ENCODE measurements around the gene FOXD4L4.
"Not testable (repeated sequence)": the region's sequence is repeated elsewhere in the genome, so short reads cannot be mapped to it uniquely, and the experiment has no call there.

The FOXD4L4 gene

GRCh38 chr9:65737096-65737564 lies at the start of gene FOXD4L4:
Gene FOXD4L4, plus strand, starts transcription at chr9:65737146. Its CDS starts 0 bp downstream, at chr9:65737146.
- not testable (repeated sequence) for DNase-seq (ENCODE audit: low spot score)

- DNase-seq (ENCODE audit: low spot score) = not testable (repeated sequence)
These were observed 33.4 kb upstream of the FOXD4L4 start for GRCh38 chr9:65703550-65703949.

DNA sequence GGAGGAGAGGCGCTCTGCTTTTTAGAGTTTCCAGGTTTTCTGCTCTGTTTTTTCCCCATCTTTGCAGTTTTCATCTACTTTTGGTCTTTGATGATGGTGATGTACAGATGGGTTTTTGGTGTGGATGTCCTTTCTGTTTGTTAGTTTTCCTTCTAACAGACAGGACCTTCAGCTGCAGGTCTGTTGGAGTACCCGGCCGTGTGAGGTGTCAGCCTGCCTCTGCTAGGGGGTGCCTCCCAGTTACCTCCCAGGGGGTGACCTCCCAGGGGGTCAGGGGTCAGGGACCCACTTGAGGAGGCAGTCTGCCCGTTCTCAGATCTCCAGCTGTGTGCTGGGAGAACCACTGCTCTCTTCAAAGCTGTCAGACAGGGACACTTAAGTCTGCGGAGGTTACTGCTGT lies 22.5 kb upstream of the FOXD4L4 start:
- DNase-seq (ENCODE audit: low spot score) = not testable (repeated sequence)

GRCh38 chr9:65738133-65738532 lies 1.2 kb downstream of the FOXD4L4 start:
- DNase-seq (ENCODE audit: low spot score) = not testable (repeated sequence)
